IPS-18a (cell line): ENCODE measurements around the gene TTLL11.

Source experiments
- H3K27ac ChIP-seq: one replicate; pipeline ENCODE4 v1.5.1; 2013; ENCODE audit warnings: low read length
- H3K27me3 ChIP-seq: one replicate; pipeline ENCODE4 v1.6.1; 2013; ENCODE audit warnings: mild to moderate bottlenecking, low read length; ENCODE audit not compliant: control insufficient read depth, insufficient read depth
- H3K36me3 ChIP-seq: one replicate; pipeline ENCODE4 v1.6.1; 2013; ENCODE audit warnings: low read depth, low read length; ENCODE audit not compliant: control insufficient read depth
- H3K4me1 ChIP-seq: one replicate; pipeline ENCODE4 v1.6.1; 2013; ENCODE audit warnings: low read depth, low read length; ENCODE audit not compliant: control insufficient read depth
- H3K4me3 ChIP-seq: one replicate; pipeline ENCODE4 v1.5.1; 2013; ENCODE audit warnings: low read length
- H3K9ac ChIP-seq: one replicate; pipeline ENCODE4 v1.6.1; 2013; ENCODE audit warnings: mild to moderate bottlenecking, low read length, moderate library complexity
- H3K9me3 ChIP-seq: one replicate; pipeline ENCODE4 v1.6.1; 2013; ENCODE audit warnings: low read depth, low read length; ENCODE audit not compliant: control insufficient read depth

TTLL11 gene

DNA sequence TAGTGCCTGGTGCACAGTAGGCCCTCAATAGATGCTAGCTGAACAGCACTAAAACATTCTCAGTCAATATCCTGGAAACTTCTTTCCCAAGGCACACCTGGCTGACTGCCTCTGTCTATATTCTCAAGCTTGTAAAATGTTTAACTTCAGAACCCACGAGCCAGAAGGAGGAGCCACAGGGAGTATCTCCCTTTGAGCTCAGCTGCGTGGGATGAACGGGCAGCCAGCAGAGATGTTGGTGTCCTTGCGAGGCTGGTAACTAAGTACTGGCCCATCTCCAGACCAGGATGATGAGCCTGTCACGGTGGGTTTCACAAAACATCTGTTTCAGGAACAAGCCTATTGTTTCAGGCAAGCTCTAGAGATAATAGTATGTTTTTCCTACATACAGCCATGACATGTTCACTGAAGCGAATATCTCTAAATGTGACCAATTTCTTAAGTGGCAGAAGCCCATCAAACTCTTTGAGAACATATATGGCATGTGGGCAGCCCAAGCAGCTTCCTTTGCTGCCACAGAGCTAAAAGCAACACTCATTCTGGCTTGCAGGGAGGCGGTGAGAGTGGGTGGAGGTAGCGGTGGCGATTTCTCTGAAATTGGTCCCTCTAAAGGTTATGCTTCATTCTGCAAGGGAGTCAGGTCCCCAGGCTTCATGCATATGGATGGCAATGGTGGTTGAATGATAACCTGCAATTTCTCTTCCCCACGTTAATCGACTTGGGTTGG lies 206.2 kb downstream of the TTLL11 start:
- no peaks in the 10 kb centered on the region for H3K27me3 ChIP-seq
- peaks cover 28% of the 10 kb centered on the region for H3K4me1 ChIP-seq
- no peak overlapping the region for H3K9ac ChIP-seq
- no peaks in the 10 kb centered on the region for H3K9me3 ChIP-seq
- no peak overlapping the region for H3K4me3 ChIP-seq
- no peak overlapping the region for H3K27ac ChIP-seq
- H3K36me3 ChIP-seq = no peaks in the 10 kb centered on the region

DNA sequence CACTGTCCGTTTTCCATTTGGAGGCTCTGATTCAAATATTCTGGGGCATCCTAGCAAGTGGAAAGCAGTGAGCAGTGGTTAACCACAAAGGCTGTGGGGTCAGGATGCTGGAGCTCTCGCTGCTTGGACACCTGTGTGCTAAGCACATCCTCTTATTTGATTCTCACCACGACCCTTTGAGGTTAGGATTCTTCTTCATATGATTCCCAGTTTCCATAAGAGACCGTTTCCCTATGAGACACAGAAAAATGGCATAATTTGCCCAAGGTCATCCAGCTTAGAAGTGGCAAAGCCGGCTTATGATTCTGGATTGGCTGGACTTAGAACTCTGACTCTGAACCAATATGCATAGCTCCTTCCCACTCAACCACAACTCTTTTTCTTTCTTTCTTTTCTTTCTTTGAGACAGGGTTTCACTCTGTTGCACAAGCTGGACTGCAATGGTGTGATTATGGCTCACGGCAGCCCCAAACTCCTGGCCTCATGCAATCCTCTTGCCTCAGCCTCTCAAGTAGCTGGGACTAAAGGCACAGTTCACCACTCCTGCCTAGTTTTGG lies 207.7 kb downstream of the TTLL11 start:
- H3K9ac ChIP-seq = no peak overlapping the region
- H3K4me3 ChIP-seq = no peak overlapping the region
- H3K27ac ChIP-seq = no peak overlapping the region
- no peaks in the 10 kb centered on the region for H3K27me3 ChIP-seq
- H3K36me3 ChIP-seq = no peaks in the 10 kb centered on the region
- no peaks in the 10 kb centered on the region for H3K9me3 ChIP-seq
- H3K4me1 ChIP-seq = peaks cover 23% of the 10 kb centered on the region

DNA sequence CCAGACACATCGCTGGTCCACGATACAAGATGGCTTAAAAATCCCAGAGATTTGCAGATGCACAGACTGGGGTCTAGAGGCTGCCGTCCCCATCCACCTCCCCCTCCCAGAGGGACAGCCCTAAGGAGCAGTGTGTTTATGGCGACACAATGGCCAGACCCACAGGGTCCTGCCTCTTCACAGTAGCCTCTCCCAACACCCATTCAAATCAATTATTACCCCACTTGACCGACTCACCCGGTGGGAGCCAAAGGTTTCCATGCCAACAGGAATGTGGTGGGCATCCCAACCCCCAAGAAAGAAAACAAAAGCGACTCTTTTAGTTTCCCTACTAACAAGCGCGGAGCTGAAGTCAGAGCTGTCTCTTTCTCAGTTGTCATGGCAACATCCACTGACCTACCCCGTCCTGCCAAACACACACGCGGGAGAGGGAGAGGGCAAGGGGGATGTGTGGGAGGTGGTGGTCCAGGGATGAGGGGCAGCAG lies 209.0 kb downstream of the TTLL11 start:
- Histone ChIP-seq H3K27ac (no peak overlapping the region), H3K4me3 (peak overlapping the region; percentile 36), H3K4me1 (peaks cover 23% of the 10 kb centered on the region), H3K27me3 (no peaks in the 10 kb centered on the region), H3K9me3 (no peaks in the 10 kb centered on the region), H3K36me3 (no peaks in the 10 kb centered on the region), H3K9ac (peak overlapping the region; percentile 38)

DNA sequence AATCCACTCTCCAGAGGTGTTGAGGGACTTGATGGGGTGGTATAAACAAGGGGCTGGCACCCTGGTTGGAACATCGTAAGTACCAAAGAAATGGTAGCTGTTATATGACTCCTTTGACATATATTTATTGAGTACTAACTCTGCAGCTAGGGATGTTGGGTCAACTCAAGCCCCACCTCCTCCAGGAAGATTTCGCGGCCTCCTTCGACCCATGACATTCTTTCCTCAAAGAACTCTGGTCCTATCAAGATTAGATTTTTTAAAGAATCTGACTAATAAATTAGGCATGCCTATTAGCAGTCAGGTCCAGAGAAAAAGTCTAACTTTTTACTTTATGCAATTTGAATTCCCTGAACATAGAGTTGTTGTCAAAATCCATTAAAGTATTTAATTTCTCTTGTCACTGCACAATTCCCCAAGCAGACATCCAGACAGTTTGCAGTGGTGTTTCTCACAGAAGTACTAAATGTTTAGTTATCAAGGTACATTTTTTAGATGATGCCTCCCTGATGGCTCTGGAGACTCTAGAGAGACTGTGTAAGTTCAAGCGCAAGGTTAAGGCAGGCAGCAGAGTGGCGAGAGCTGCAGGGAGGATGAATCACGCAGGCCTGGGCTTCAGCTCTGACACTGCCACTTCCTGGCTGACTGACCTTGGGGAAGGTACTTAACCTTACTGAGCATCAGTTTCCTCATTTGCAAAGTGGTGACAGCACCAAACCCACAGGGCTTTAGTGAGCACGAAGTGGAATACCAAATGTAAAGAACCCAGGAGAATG lies 209.6 kb downstream of the TTLL11 start:
- H3K4me1 ChIP-seq = peaks cover 23% of the 10 kb centered on the region

GRCh38 chr9:121881920-121882500 lies 211.1 kb downstream of the TTLL11 start:
- Histone ChIP-seq H3K4me1 (peaks cover 14% of the 10 kb centered on the region), H3K9me3 (no peaks in the 10 kb centered on the region), H3K9ac (no peak overlapping the region), H3K27ac (no peak overlapping the region), H3K4me3 (no peak overlapping the region), H3K27me3 (no peaks in the 10 kb centered on the region), H3K36me3 (no peaks in the 10 kb centered on the region)

More for the DNA sequence above, 209.6 kb downstream of the TTLL11 start:
- no peaks in the 10 kb centered on the region for H3K36me3 ChIP-seq
- H3K27me3 ChIP-seq = no peaks in the 10 kb centered on the region
- no peak overlapping the region for H3K27ac ChIP-seq
- H3K9me3 ChIP-seq = no peaks in the 10 kb centered on the region
- H3K9ac ChIP-seq = peak overlapping the region; percentile 38
- peak overlapping the region; percentile 36 for H3K4me3 ChIP-seq

- Histone ChIP-seq H3K4me3 (no peak overlapping the region), H3K27ac (no peak overlapping the region), H3K36me3 (no peaks in the 10 kb centered on the region), H3K9me3 (no peaks in the 10 kb centered on the region), H3K27me3 (peaks cover 3% of the 10 kb centered on the region), H3K9ac (no peak overlapping the region), H3K4me1 (peaks cover 14% of the 10 kb centered on the region)
Observed at GRCh38 chr9:121880343-121880898, 212.7 kb downstream of the TTLL11 start.

DNA sequence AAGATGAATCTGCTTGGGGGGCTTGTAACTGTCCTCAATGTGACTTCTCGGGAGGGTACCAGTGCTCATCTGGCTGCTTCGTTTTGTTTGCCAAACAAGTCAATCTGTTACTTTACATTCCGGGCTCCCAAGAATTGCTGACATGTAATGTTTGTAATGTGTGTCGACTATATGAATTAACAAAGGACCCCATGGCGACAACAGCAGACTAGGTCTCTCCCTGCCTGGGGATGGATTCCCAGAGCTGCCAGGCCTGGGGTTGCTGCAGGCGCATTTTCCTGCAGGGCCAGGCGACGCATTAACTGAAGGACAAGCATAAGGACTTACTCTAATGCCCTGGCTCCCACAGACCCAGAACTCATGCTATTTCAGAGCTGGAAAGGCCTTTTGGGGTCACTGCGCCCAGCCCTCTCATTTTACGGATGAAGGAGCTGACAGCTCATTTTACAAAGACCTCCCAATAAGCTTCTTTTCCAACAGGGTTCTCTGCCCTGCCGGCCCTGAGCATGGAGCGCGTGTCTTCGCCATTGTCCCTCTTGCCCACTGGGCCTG lies 214.8 kb downstream of the TTLL11 start:
- no peaks in the 10 kb centered on the region for H3K36me3 ChIP-seq
- H3K27ac ChIP-seq = no peak overlapping the region
- no peak overlapping the region for H3K9ac ChIP-seq
- no peak overlapping the region for H3K4me3 ChIP-seq
- H3K9me3 ChIP-seq = no peaks in the 10 kb centered on the region
- no peaks in the 10 kb centered on the region for H3K4me1 ChIP-seq
- peaks cover 3% of the 10 kb centered on the region for H3K27me3 ChIP-seq

- Histone ChIP-seq H3K36me3 (no peaks in the 10 kb centered on the region), H3K4me1 (no peaks in the 10 kb centered on the region), H3K9ac (no peak overlapping the region), H3K27me3 (peaks cover 3% of the 10 kb centered on the region), H3K27ac (no peak overlapping the region), H3K4me3 (no peak overlapping the region), H3K9me3 (no peaks in the 10 kb centered on the region)
Observed at GRCh38 chr9:121876658-121877271, 216.3 kb downstream of the TTLL11 start.

GRCh38 chr9:121876255-121876654 lies 216.9 kb downstream of the TTLL11 start:
- H3K4me3 ChIP-seq = no peak overlapping the region
- H3K27ac ChIP-seq = no peak overlapping the region
- peaks cover 3% of the 10 kb centered on the region for H3K27me3 ChIP-seq
- H3K36me3 ChIP-seq = no peaks in the 10 kb centered on the region
- no peaks in the 10 kb centered on the region for H3K4me1 ChIP-seq
- H3K9ac ChIP-seq = no peak overlapping the region
- H3K9me3 ChIP-seq = no peaks in the 10 kb centered on the region

- Histone ChIP-seq H3K27me3 (peaks cover 3% of the 10 kb centered on the region), H3K36me3 (no peaks in the 10 kb centered on the region), H3K9ac (no peak overlapping the region), H3K9me3 (no peaks in the 10 kb centered on the region), H3K27ac (no peak overlapping the region), H3K4me1 (no peaks in the 10 kb centered on the region), H3K4me3 (no peak overlapping the region)
Observed at GRCh38 chr9:121874524-121874923, 218.6 kb downstream of the TTLL11 start.
